GM12873 (cell line): Measurements from ENCODE around the gene C14orf93.

Experiments
- TF ChIP-seq, protein P1 (sequence below): IDR thresholded peaks from 2 replicates; pipeline ENCODE4 v1.5.1; 2012; ENCODE audit warnings: low read depth, mild to moderate bottlenecking, moderate library complexity, low read length, control low read depth; ENCODE audit not compliant: insufficient read depth; ENCODE audit errors: missing control alignments

Gene C14orf93

GRCh38 chr14:22991852-22992251 lies 18.1 kb downstream of the C14orf93 start:
- TF ChIP-seq, protein P1, sequence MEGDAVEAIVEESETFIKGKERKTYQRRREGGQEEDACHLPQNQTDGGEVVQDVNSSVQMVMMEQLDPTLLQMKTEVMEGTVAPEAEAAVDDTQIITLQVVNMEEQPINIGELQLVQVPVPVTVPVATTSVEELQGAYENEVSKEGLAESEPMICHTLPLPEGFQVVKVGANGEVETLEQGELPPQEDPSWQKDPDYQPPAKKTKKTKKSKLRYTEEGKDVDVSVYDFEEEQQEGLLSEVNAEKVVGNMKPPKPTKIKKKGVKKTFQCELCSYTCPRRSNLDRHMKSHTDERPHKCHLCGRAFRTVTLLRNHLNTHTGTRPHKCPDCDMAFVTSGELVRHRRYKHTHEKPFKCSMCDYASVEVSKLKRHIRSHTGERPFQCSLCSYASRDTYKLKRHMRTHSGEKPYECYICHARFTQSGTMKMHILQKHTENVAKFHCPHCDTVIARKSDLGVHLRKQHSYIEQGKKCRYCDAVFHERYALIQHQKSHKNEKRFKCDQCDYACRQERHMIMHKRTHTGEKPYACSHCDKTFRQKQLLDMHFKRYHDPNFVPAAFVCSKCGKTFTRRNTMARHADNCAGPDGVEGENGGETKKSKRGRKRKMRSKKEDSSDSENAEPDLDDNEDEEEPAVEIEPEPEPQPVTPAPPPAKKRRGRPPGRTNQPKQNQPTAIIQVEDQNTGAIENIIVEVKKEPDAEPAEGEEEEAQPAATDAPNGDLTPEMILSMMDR, result no peak

DNA sequence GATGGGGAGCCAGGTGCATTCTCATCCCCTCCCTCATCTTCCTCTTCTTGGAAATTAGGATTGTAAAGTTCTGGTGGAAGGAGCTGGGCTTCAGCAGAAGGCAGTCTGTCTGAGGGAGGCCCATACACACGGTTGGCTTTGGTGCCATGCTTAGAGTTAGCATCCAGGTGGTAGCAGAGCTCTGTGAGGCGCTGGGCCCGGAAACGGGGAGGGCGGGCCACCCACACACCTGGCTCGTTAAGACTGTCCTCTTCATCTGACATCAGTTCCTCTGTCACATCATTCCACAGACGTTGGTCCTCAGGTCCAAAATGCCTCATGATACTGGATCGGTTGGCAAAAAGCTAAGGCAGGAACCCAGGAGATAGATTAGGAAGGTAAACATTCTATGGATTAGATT lies 22.7 kb downstream of the C14orf93 start:
- TF ChIP-seq, protein P1, result no peak

DNA sequence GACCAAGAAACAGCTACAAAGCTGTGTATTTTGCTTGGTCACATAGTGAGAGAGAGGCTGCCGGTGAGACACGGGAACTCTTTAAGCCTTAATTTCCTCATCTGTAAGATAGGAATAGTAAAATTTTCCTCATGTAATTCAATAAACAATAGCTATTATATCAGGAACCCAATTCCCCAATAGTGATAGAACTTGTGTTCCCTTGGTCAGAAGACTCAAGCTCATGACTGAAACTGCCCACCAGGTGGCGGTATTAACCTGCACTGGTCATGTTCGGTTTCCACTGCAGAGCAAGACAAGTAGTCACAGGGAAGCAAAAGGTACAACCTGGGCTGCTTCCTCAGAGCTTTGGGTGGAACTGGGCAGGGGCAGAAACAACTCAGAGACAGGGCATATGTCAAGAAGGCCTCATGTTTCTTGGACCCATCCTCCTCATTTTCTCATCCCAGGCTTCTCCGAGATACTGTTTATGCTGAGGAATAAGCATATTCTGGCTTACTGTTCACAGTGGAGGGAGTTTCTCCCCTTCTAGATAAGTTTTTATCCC lies 23.4 kb downstream of the C14orf93 start:
- TF ChIP-seq, protein P1, result peak; percentile 92

- TF ChIP-seq, protein P1, result no peak
Observed at GRCh38 chr14:22985894-22986507, 23.9 kb downstream of the C14orf93 start.

DNA sequence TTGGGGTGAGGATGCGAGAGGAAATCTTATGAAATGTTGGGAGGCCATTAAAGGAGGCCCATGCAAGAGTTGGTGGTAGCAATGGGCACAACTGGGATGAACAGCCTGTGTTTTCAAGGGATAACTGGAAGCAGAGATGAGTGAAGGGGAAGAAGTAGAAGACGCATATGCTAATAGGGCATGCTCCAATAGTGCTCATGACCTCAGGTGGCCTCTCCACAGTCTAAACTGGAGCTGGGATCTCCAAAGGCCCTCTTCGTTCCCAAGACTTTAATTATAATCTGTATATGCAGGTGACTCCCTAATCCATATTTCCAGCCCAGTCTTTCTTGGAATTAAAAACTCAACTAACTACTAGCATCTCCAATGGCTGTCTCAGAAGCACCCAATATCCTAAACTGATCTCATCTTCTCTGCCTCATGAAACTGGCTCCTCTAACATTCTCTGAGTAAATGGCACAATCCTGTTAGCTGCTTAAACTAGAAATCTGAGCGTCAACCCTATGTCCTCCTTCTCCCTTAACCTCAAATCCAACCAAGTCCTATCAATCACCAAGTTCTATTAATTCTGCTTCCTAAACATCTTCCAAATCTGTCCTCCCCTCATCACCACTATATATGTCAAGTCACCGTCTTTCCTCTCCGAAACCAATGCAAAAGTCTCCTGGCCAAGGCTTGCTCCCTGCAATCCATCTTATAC lies 24.8 kb downstream of the C14orf93 start:
- TF ChIP-seq, protein P1, result no peak

DNA sequence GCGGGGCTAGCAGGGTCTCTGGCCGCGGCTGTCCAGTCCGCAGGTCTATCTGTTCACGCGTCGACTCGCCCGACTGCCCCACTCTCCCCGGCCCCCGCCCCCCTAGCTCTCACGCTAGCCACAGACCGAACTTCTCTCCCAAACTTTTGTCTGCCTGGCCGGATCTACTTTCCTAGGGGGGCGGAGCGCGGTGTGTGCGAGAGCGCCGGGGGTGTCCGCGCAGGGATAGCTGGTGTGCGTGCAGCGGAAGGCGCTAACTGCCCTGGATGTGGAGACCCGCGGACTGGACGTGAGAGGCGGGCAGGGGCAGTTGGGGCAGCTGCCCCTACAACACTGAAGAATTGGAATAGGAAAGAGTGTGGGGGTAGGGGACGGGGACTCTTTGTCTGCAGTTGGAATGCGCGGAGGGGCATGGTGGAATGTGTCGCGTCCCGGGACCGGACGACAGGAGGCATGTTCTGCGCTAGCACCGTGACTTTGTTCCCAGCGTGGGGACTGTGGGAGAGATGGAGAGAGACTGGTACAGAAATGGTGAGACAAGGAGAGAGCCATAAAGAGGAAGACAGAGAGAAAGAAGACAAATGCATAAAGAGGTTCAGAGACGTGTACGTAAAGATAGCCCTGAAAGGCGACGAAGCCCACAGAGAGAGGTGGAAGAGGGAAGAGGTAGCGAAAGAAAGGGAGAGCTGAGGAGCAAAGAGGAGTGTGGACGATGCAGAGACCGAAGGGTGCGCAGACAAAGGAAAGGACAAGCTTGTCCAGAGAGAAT lies 27.3 kb downstream of the C14orf93 start, which contains the start of gene AJUBA:
Gene AJUBA, minus strand, starts transcription at position 75 of the 769 bp plus-strand sequence. CDS start 285 bp downstream, outside the sequence.
- TF ChIP-seq, protein P1, result no peak
